NCI-H446 (cell line): ENCODE measurements around the gene MOGAT2.
A peak's percentile ranks its signal among the peaks of the same experiment; 100 is the strongest.
"Not testable (repeated sequence)": the region's sequence is repeated elsewhere in the genome, so short reads cannot be mapped to it uniquely, and the experiment has no call there.

ENCODE experiments used
- DNase-seq, 2 experiments: peaks; one replicate each; lab custom pipeline; 2025; lab: John Stamatoyannopoulos, UW

The MOGAT2 gene

DNA sequence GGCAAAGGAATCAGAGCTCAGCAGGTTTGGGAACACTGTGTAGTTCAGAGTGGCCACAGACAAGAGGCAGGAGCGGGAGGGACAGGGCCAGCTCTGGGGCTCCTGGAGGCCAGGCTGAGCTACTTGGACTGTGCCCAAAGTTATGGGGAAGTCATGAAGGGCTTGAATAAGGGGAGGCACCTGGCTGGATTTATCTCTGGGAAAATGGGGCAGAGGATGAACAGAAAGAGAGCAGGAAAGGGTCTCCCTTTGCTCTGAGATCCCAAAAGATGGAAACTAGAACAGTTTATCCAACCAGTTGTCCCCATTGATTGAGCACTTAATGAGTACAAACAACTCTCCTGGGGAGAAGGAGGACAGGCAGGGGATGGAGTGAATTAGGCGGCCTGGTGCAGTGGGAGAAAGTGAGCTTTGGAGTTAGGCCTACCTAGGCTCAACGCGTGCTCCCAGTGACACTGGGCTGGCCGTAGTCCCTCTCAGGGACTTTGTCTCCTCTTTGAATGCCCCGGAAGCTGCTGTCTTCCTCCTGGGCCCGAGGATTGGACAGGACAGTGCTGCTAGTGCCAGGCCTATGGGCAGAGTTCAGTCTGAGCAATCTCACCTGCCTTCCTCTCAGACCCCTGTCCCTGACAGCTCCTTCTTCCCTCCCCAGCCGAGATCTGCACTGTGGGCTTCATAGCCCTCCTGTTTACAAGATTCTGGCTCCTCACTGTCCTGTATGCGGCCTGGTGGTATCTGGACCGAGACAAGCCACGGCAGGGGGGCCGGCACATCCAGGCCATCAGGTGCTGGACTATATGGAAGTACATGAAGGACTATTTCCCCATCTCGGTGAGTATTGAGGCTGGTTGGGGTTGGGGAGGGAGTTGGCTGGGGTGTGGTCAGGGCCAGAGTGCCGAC is 2.0 kb downstream of the MOGAT2 start:
- DNase-seq, result no peak

DNA sequence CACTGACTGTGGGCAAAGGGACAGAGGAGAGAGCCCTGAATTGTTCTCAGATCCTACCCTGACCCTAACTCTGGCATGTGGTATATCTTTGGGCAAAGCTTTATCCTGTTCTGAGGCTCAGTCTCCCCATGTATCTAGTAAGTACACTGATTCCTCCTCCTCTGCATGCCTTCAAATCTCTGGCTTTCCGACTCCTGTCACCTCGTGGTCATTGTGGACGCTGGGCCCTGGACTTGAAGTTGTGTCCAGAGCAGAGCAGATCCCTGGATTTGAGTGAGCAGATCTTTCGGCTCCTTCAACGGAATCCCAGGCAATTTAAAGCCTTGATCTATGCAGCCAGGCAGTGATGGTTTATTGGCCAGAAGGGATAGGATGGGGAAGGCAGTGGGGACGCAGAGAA is 3.0 kb downstream of the MOGAT2 start:
- DNase-seq, result no peak

DNA sequence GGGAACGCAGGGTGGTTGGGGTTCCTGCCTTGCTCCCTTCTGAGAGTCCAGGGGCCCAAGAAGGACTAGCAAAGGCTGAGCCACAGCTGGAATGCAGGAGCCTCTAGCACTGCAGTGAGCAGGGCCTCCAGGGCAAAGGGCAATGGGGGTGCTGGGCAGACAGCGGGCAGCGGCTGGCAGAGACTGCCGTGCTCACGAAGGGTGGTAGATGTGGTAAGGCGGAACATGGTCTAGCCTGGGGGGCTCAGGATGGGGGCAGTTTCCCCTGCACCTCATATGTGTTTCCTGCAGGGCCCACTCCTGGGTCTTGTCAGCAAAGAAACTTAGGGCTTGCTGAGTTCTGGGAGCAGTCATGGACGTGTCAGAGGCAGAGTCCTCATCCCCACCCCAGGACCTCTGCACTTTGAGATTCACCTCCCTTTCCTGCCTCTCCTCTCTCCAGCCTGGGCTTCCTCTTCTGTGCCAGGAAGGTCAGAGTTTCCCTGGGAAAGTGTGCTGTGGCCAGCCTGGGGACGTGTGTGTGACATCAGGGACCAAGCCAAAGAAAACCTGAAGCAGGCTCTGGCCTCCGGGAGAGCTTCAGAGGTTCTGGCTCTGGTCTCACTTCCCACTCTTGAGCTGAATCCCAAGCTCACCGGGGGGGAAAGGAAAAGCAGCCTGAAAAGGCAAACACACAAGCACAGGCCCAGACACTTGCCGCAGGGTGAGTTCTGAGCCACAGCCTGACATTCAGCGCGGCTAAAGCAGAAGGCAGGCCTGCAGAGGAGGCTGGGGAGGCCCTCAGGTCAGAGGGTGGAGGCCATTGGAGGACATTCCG is 4.4 kb downstream of the MOGAT2 start:
- DNase-seq, result peak in 1 of 2 experiments; percentile 23

DNA sequence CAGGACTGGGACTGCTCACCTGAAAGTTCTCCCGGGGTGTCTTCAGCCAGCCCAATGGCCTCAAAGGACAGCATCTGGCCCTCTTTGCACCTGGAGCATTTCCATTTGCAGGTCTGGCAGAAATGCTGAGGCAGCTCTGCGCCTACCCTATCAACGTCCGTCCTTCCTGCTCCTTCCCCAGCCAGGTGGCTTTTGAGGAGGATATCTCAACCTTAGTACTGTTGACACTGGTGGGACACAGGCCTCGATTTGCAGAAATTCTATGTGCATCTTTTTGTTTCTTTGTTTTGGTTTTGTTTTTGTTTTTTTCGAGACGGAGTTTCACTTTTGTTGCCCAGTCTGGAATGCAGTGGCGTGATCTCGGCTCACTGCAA is 5.0 kb downstream of the MOGAT2 start:
- no peak for DNase-seq

DNA sequence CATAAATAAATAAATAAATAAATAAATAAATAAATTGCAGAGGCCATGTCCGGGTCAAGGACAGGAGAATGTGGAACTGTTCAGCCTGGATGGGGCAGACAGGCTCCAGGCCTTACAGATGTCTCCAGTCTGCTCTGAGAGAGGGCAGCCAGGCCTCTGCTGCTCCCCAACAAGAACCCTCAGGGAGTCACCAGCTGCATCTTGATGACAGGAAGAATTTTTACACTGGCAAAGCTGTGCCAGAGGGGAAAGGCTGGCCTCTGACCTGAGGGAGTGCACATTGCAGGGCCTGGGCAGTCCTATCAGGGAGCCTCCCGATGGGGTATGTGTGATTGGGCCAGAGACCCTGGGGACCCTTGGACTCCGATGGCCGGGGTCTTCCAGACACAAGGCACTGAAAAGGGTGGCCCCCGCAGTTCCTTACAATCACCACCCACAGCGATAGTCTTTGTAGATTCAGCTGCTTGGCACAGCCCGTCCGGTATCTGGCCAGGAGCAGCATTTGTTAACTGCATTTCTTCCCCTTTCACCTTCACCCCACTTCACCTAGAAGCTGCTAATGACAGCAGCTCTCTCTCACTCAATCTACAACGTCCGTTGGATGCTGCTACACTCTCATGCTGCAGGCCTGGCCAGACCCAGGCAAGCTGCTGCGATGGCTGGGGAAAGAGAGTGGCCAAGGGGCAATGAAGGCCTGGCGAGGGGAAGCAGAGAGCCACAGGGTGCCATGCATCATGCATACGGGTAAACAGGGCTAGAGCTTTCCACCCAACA is 8.1 kb downstream of the MOGAT2 start:
- DNase-seq, result no peak

DNA sequence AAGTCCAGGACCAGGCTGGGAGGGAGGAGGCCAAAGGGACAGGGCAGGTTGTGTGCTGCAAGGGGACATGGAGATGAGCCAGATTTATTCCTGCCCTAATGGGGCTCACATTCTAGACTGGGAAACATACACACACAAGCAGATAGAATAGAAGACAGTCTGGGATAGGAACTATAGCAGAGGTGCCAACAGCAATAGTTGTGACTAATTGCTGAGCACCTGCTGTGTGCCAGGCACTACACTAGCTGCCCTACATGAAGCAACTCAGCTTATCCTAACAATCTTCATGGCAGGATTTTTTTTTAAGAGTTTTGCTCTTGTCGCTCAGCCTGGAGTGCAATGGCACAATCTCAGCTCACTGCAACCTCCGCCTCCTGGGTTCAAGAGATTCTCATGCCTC is 11.4 kb downstream of the MOGAT2 start:
- DNase-seq, result peak in 1 of 2 experiments; percentile 21

DNA sequence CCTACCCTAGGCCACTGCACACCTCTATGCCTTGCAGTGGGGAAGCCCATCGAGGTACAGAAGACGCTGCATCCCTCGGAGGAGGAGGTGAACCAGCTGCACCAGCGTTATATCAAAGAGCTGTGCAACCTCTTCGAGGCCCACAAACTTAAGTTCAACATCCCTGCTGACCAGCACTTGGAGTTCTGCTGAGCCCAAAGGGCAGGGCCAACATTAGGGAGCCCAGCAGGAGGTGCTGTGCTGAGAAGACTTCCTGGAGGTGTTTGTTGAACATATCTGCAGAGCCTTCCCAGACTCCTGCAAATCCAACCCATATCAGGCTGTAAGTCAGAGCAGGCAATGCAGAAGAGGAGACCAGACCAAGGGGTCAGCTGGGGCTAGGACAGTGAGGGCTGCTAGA is 13.5 kb downstream of the MOGAT2 start:
- DNase-seq, result no peak

DNA sequence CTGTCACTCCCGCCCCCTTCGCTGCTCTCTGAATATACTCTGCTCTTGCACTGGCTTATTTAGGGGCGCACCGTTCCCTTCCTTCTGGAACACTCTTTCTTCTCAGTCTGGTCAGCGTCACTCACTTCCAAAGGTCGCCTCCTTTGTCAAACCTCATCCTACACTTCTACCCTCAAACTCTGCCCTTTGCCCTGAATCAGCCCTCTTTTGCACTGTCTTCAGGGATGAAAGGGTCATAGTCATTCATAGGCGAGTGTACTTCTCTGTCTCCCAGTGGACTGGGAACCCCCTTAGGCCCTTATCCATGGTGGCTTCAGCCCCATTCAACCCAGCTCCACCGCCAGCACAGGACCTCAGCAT is 15.4 kb downstream of the MOGAT2 start:
- no peak for DNase-seq

DNA sequence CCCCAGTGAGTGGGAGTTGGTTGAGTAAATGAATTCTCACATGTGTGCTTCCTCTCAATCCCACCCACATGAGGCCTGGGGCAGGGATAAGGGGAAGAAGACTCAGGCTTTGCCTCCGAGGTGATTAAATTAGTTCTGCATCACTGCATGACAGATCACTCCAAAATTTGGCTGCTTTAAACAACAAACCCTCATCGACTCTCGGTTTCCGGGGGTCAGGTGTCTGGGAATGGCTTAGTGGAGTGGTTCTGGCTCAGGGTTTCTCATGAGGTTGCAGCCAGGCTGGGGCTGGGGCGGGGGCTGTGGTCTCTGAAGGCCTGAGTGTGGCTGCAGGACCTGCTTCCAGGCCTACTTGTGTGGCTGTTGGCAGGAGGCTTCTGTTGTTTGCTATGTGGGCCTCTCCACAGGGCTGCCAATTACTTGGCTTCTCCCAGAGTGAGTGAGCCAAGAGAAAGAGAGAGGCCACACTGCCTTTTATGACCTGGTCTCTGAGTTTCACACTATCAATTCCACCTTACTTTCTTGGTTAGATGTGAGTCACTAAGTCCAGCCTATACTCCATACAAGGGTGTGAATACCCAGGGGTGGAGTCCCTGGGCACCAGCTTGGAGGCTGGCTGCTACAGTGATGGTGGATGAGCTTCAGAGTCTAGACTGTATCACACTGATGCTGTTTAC is 15.9 kb downstream of the MOGAT2 start:
- peak; percentile 87 to 94 for DNase-seq

DNA sequence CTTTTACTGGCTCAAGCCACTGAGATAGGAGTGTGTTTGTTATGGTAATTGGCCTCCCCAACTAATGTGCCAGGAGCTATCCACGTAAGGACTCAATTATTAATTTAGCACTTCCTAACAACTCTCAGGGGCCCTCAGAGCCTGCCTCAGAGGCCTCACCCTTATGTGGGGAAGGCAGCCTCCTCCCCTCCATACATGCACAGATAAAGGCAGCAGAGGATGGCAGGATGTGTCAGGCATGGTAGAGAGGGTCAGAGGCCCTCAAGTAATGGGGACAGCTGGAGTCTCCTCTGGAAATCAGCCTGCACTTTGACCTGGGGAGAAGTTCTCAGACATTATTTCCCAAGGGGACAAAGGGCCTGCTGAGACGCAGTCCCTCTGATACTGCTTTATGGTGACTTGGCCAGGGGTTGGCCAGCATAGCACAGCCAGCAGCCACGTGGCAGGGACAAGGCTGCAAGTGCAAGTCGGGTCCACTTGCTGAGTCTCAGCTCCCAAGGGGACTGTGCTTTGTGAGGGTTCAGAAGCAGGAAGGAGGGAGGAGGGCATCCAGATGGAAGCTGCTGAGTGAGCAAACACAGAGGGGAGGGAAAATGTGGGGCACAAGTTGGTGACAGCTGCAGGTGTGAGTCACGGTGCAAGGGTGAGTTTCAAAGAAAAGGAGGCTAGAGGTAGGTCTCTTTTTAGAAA is 17.0 kb downstream of the MOGAT2 start:
- peak in 1 of 2 experiments; percentile 70 for DNase-seq

DNA sequence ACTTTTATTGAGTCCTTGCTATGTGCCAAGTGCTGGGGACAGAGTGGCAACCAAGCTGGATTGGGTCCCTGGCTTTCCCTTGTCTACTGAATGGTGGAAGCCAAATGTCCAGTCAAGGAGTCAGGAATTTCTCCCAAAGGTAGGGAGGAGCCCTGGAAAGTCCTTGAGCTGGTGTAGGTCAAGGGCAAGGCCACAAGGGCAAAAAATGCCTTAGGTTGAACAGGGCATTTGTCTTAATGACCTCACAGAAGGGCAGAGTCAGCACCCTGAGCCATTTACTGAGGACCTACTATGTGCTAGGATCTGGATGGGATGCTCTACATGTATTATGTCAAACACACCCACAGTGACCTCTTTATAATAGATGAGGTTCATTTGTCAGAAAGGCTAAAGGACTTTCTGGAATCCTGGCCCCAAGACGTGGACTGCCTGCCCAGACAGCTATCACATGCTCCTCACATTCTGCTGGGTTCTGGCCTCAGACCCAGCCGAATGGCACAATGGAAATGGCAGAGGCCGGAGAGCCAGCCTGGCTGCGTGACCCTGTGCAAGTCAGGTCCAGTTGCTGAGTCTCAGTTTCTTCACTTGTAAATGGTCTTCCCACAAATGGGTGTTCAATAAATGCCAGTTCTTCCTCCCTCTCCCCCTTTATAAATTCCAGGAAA is 17.7 kb downstream of the MOGAT2 start:
- DNase-seq, result no peak

DNA sequence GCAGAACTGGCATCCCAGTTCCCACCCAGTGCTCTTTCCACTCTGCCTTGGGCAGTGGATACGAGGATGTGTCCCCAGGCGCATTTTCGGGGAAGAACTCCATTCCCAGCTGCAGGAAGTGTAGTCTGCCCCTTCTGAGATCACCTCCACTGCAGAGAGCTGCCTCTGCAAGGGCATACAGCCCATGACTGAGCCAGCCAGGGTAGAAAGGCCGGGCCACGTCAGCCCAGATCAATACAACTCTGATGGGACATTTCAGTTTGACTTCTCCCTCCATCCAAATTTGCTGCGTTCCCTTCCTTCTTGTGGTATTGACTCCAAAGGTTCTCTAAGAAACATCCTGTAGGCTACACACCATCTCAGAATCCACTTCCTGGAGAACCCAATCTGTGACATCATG is 19.7 kb downstream of the MOGAT2 start:
- DNase-seq, result no peak

DNA sequence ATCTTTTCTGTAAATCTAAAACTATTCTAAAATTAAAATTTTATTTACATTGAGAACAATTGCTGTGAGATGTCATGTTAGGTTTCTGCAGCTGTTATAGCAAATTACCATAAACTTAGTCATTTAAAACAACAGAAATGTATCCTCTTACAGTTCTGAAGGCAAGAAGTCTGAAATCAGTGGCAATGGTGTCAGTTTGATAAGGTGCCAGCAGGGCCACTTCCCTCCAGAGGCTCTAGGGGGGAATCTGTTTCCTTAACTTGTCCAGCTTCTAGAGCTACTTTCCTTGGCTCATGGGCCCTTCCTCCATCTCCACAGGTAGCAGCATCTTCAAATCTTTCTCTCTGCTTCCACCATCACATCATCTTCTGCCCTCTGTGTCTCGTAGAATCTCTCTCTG is 23.0 kb downstream of the MOGAT2 start:
- no peak for DNase-seq

DNA sequence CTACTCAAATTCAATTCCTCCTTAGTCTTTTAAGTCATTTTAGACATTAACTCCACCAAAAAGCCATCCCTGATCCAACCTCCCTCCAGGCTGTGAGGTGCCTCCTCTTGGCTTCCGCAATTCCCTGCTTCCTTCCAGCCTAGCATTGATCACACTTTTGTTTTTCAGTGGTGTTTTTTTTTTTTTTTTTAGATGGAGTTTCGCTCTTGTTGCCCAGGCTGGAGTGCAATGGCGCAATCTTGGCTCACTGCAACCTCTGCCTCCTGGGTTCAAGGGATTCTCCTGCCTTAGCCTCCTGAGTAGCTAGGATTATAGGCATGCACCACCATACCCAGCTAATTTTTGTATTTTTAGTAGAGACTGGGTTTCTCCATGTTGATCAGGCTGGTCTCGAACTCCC is 25.5 kb downstream of the MOGAT2 start:
- not testable (repeated sequence) for DNase-seq

DNA sequence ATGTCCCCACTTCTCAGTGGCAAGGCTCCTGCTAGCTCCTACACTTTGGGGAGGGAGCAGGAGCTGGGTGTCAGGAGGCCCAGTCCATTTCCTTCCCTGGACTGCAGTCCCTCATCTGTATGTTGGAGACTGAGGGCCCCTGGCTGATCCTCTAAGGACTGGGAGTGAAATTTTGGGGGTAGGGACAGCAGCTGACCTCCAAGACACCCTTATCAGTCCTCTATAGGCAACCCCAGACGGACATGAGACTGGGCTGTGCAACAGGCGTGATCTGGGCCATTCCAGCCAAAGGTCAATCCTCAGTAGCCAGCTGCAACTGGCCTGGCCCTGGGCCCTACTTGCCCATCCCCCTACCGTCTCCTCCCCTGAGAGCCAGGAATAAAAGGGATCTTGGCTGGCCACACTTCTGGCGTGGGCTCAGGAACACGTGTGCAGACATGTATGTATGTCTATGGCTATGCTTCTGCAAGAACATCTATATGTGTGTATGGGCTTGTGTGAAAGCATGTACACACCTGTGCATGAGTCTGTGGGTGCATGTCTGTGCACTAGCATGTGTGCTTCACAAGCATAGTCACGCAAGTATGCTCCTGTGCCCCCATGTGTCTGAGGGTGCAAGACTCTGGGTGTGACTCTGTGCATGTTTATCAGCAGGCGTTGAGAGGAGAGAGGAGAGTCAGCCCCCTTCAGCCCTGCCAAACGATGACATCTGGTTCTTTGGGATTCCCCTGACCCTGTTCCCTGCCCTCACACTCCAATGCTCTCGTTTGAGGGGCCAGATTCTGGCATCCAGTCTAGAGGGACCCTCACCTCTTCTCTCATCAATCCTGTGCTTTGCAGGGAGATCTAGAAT is 26.3 kb downstream of the MOGAT2 start:
- no peak for DNase-seq

DNA sequence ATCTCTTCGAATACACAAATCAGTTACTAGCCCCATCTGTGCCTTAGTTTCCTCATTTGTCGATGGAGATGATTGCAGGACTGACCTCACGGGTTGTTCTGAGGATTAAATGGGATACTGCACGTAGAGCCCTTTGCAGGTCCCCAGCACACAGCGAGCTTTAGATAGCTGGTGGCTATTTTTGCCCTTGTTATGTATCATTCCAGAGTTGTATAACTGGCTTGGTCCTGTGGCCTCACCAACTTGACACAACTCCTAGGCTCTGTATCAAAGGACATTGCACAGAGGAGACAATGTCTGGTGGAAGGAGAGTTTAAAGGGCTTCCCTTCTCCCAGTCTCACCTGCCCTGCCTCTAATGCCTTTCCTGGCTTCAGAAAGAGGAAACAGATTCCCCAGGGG is 28.2 kb downstream of the MOGAT2 start:
- DNase-seq, result no peak

DNA sequence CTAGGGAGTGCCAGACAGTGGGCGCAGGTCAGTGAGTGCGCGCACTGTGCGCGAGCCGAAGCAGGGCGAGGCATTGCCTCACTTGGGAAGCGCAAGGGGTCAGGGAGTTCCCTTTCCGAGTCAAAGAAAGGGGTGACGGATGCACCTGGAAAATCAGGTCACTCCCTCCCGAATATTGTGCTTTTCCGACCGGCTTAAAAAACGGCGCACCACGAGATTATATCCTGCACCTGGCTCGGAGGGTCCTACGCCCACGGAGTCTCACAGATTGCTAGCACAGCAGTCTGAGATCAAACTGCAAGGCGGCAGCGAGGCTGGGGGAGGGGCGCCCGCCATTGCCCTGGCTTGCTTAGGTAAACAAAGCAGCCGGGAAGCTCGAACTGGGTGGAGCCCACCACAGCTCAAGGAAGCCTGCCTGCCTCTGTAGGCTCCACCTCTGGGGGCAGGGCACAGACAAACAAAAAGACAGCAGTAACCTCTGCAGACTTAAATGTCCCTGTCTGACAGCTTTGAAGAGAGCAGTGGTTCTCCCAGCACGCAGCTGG is 31.2 kb downstream of the MOGAT2 start:
- not testable (repeated sequence) for DNase-seq

DNA sequence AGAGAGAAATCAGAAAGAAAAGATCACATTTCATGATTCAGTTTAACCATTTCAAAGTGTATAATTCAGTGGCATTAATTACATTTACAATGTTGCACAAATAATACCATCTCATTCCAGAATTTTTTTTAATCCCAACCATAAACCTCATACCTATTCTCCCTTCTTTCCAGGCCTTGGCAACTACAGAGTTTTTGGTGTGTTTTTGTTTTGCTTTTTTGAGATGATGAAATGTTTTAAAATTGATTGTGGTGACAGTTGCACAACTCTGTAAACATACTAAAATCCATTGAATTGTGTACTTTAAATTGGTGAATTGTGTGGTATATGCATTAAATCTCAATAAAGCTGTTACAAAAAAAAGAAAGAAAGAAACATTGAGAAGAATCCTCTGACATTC is 37.3 kb downstream of the MOGAT2 start:
- DNase-seq, result not testable (repeated sequence)

DNA sequence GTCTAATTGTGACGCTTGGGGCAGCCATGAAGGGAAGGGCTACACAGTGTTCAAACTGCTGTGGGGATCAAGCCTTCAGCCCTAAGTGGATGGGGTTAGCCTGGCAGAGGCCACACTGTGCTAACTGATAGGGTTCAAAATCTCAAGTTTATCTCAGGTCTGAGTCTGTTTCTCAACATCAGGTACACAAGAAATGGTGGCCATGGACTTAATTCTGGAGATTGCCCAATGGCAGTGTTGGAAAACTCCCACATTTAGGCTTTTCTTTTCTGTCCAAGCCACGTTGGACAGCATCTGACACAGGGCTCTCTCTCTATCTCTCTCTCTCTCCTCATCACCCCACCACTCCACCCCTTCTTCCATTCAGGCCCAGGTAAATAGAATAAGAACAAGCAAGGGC is 40.0 kb downstream of the MOGAT2 start:
- DNase-seq, result no peak

DNA sequence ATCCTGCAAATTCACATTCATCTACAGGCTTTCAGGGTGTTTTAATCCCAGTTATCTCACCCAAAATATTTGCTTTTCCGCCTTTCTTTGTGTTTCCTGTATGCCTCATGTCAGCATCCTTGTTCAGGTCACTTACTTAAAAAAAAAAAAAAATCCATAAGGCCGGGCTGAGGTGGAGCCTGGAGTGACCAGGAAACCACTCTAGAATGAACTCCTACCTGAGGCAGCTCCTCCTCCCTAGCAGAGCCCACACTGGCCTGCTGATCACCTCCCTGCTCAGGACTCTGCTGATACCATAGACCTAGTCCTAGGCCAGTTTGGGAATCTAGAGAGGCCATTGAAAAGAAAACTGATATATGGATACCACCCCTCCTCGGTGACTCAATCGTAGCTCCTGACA is 42.2 kb downstream of the MOGAT2 start:
- no peak for DNase-seq
